Activated T-cell treated with anti-CD3 and anti-CD28 coated beads, Interleukin-2, amount 50 U/mL, for 24 hours (primary cell): ENCODE data around the gene IGFBP4.
A peak's percentile ranks its signal among the peaks of the same experiment; 100 is the strongest.

ENCODE experiments used
- DNase-seq: peaks from one replicate; pipeline ENCODE4 v3.0.0-alpha.2; 2020
- H3K27ac Mint-ChIP-seq: 2 replicates; pipeline ENCODE4 v1.8.0; 2020; ENCODE audit warnings: mild to moderate bottlenecking, mixed read lengths
- H3K27me3 Mint-ChIP-seq: 2 replicates; pipeline ENCODE4 v1.8.0; 2020; ENCODE audit warnings: mixed read lengths
- H3K36me3 Mint-ChIP-seq: 2 replicates; pipeline ENCODE4 v1.8.0; 2020; ENCODE audit warnings: low read depth, mixed read lengths
- H3K4me1 Mint-ChIP-seq: 2 replicates; pipeline ENCODE4 v1.8.0; 2020; ENCODE audit warnings: low read depth, mixed read lengths
- H3K4me3 Mint-ChIP-seq: 2 replicates; pipeline ENCODE4 v1.8.0; 2020; ENCODE audit warnings: mild to moderate bottlenecking, moderate library complexity, mixed read lengths
- H3K9me3 Mint-ChIP-seq: 2 replicates; pipeline ENCODE4 v1.8.0; 2020; ENCODE audit warnings: mixed read lengths

IGFBP4 gene

DNA sequence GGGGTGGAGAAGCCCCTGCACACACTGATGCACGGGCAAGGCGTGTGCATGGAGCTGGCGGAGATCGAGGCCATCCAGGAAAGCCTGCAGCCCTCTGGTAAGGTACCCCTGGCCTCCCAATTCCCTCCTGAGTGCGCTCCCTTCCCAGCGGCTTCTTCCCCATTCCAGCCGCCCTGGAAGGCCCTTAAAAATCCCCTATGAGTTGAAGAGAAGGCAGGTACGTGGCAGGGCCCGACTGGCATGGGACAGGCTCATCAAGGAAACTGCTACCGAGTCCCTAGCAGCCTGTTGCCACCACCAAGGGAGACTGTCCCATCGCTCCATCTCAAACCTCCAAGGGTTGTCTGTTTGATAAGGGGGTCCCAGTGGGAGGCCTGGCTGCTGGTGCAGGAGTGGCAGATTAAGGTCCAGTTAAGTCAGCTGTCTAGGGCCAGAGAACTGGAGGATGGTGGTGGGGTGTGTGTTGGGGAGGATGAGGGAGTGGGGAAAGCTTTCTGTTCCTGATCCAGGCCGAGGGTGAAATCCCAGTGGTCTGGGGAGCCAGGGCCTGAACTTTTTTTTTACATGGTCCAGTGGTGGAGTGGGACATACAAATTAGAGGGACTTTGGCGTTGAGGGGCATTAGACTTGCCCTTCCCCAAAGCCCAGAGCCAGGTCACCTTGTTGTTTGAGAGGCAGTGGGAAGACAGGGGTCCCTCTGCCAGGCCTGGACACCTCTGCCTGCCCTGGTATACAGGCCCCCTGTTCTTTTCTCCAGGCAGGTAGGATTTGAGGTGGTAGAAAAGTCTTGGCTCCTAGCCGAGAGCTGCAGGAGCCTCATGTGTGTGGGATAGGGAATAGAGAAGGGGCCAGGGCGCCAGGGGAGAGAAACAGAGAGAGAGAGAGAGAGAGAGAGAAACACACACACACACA, 994 bp downstream of the IGFBP4 start:
- H3K4me1 Mint-ChIP-seq: peaks cover 41% of the 10 kb centered on the region
- H3K36me3 Mint-ChIP-seq: no peaks in the 10 kb centered on the region
- H3K27ac Mint-ChIP-seq: peak overlapping the region; percentile 87

DNA sequence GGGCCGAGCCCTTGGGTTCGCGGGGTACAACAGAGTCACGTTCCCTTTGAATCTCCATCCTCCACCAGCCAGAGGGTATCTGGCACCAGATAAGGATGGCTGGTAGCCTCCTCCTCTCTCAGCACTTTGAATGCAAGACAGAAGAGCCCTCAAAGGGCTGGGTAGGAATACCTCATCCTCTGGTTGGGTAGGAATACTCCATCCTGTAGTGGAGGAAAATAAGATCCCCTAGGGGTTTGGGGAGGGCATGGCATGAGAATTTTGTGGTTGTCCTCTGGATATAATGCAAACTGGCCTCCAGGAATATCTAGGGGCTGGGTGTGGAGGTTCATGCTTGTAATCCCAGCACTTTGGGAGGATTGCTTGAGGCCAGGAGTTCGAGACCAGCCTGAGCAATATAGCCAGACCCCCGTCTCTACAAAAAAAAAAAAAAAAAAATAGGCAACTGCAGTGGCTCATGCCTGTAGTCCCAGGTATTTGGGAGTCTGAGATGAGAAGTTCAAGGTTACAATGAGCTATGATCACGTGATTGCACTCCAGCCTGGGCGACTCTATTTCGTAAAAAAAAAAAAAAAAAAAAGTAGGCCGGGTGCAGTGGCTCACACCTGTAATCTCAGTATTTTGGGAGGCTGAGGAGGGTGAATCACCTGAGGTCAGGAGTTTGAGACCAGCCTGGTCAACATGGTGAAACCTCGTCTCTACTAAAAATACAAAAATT, 2.7 kb downstream of the IGFBP4 start:
- no peak for DNase-seq
- Mint-ChIP-seq H3K9me3 (no peaks in the 10 kb centered on the region), H3K4me1 (peaks cover 41% of the 10 kb centered on the region), H3K36me3 (no peaks in the 10 kb centered on the region), H3K27ac (peak overlapping the region; percentile 87), H3K27me3 (peaks cover 4% of the 10 kb centered on the region), H3K4me3 (peak overlapping the region; percentile 63)

More for the DNA sequence above, 994 bp downstream of the IGFBP4 start:
- peaks cover 4% of the 10 kb centered on the region for H3K27me3 Mint-ChIP-seq
- no peaks in the 10 kb centered on the region for H3K9me3 Mint-ChIP-seq
- peak; percentile 62 for DNase-seq
- H3K4me3 Mint-ChIP-seq: peak overlapping the region; percentile 63

DNA sequence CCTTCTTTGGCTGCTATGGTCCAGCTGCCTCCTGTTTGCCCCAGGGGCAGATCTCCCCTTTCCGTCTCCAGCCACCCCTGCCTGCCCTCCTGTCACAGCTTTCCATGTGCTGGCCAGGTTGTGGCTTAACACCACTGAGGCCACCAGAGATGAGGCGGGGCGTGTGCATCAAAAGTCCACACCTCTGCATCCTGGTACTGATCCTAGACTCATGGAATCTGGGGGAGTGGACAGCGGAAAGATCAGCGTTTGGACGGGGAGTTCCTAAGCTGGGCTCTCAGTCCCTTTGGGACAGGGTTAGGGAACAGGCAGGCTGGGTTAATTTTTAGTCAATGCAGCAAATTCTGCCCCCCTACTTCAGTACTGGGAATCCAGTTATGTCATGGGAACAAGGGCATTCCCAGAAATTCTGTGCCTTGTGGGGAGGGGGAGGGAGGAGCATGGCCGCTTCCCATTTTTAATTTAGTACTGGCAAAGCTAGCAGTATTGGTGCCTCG, 3.9 kb downstream of the IGFBP4 start:
- H3K27ac Mint-ChIP-seq: no peak overlapping the region
- H3K4me1 Mint-ChIP-seq: peaks cover 45% of the 10 kb centered on the region
- H3K36me3 Mint-ChIP-seq: no peaks in the 10 kb centered on the region
- no peaks in the 10 kb centered on the region for H3K9me3 Mint-ChIP-seq
- H3K4me3 Mint-ChIP-seq: no peak overlapping the region
- DNase-seq: no peak
- H3K27me3 Mint-ChIP-seq: peaks cover 4% of the 10 kb centered on the region

DNA sequence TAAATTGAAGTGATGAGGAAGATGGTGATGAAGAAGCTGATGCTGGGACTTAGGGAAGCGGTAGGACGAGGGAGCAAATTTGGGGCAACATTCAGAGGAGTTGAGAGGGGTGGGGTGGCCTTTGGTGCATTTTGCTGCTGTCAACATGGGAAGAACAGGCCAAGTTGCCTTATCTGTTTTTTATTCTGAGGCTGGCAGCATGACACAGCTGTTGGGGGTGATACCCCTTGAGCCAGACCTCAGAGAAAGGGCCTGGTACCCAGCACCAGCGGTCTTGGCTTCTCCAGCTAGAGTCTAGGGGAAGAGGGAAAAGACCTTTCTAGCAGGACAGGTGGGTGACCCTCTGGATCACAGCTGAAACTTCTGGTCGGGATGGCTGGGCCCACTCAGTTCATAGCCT, 4.6 kb downstream of the IGFBP4 start:
- no peaks in the 10 kb centered on the region for H3K27me3 Mint-ChIP-seq

DNA sequence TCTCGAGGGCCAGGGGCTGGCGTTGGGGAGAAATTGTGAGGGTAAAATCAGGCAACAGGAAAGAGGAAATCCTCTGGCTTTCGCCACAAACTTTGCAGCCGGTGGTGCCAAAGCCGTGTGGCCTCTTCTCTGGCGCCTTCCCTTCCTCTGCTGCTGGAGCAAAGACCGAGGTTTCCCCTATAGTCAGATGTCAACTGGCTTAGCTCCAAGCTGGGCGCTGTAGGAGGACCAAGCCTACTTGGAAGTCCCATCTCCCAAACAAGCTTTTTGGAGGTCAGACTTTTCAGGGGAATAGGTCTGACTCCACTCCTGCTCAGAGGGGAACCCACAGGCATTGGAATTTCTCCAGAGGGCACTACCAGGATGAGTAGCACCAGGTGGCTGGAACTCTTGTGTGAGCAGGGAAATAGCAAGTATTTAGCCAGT, 5.0 kb downstream of the IGFBP4 start:
- DNase-seq: no peak
- no peaks in the 10 kb centered on the region for H3K27me3 Mint-ChIP-seq
- no peaks in the 10 kb centered on the region for H3K36me3 Mint-ChIP-seq
- H3K4me1 Mint-ChIP-seq: peaks cover 51% of the 10 kb centered on the region
- H3K27ac Mint-ChIP-seq: no peak overlapping the region
- H3K4me3 Mint-ChIP-seq: no peak overlapping the region
- no peaks in the 10 kb centered on the region for H3K9me3 Mint-ChIP-seq

More for the DNA sequence above, 4.6 kb downstream of the IGFBP4 start:
- Mint-ChIP-seq H3K4me3 (no peak overlapping the region), H3K9me3 (no peaks in the 10 kb centered on the region), H3K27ac (no peak overlapping the region), H3K36me3 (no peaks in the 10 kb centered on the region), H3K4me1 (peaks cover 48% of the 10 kb centered on the region)
- no peak for DNase-seq

DNA sequence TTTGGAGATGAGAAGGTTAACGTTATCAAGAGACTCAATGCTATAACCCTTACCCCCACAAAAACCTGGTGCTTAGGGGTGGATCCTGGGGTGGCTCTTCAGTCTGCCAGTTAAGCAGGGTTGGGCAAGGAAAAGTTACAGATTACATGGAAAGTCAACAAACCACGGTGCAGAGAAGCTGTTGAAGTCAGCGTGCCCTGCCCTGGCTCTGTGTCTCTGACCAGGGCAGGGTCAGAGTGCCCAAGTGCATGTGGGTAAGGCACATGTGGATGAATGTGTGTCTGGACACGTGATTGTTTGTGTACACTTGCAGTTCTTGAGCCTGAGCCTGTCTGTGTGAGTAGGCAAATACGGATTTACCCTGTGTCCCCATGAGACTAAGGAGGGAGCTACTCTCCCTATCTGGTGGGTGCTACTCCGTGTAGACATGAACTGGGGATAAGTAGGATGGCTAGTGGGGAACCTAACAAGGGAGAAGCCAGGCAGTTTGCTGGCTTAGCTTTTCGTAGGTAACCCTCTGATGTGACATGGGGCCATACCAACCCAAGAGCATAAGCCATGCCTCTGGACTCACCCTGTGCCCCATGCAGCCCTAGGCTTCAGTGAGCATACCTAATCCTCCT, 5.5 kb downstream of the IGFBP4 start:
- Mint-ChIP-seq H3K9me3 (no peaks in the 10 kb centered on the region), H3K36me3 (peaks cover 3% of the 10 kb centered on the region), H3K27me3 (no peaks in the 10 kb centered on the region), H3K4me1 (peaks cover 50% of the 10 kb centered on the region), H3K4me3 (no peak overlapping the region), H3K27ac (no peak overlapping the region)
- DNase-seq: no peak

DNA sequence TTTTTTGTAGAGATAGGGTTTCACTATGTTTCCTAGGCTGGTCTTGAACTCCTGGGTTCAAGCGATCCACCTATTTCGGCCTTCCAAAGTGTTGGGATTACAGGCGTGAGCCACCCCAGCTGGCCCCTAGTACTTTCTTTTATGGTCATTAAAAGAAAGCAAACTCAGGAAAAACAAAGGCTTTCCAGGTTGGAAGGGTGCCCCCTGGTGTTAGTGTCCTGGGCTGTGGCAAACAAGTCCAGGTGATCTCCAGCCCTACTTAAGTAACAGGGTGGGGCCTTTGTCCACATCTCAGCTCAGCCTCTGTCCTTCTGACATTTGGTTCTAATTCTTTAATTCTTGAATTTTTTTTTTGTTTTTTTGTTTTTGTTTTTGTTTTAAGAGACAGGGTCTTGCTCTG, 6.9 kb downstream of the IGFBP4 start:
- Mint-ChIP-seq H3K27me3 (no peaks in the 10 kb centered on the region), H3K9me3 (no peaks in the 10 kb centered on the region), H3K36me3 (peaks cover 6% of the 10 kb centered on the region), H3K4me3 (no peak overlapping the region), H3K4me1 (peaks cover 36% of the 10 kb centered on the region), H3K27ac (no peak overlapping the region)
- DNase-seq: peak; percentile 55

DNA sequence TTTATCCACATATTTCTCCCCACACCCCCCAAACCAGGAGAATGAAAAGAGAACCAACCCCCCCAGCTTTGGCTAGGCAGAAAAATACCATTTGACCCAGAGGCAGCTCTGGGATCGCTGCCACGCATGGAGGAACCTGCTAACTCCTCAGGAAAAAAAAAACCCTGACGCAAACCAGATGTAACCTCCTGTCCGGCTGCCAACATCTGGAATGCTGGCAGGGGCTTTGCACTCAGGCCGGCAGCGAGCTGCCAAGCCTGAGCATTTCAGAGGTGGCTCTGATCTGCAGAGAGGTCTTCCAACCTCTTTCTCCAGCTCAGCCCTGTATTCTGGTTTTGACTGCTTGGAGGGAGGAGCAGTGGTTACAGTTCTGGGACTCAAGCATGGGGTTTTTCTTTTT, 8.2 kb downstream of the IGFBP4 start:
- H3K4me3 Mint-ChIP-seq: no peak overlapping the region
- no peaks in the 10 kb centered on the region for H3K27me3 Mint-ChIP-seq
- H3K27ac Mint-ChIP-seq: no peak overlapping the region
- H3K4me1 Mint-ChIP-seq: peaks cover 30% of the 10 kb centered on the region
- H3K36me3 Mint-ChIP-seq: peaks cover 10% of the 10 kb centered on the region
- no peak for DNase-seq
- H3K9me3 Mint-ChIP-seq: no peaks in the 10 kb centered on the region

DNA sequence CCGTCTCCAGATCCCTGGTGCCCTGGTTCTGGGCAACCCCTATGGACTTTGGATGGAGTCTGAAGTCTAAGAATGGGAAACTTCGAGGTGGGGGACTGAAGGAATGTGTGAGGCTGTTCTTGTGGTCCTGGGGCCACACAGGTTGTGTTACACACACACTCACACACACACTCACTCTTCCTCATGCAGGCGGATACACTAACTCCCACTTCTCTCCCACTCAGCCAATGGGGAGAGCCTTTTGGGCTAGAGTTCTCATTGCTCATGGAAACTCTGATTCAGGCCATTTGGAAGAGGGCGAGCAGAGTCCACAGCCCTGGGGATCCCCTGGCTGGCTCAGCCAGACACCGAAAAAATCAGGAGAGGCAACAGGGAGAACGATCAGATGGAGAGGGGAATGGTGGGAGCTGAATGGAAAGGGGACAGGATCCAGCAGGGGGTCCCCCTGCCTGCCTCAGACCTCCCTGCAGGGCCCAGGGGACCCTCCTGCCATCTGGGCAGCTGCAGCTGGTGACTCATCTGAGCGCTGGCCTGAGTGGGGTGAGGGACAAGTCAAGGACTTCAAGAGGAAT, 9.1 kb downstream of the IGFBP4 start:
- peak overlapping the region; percentile 28 for H3K27ac Mint-ChIP-seq
- peaks cover 10% of the 10 kb centered on the region for H3K36me3 Mint-ChIP-seq
- H3K27me3 Mint-ChIP-seq: no peaks in the 10 kb centered on the region
- no peaks in the 10 kb centered on the region for H3K9me3 Mint-ChIP-seq
- H3K4me1 Mint-ChIP-seq: peaks cover 27% of the 10 kb centered on the region
- no peak for DNase-seq
- H3K4me3 Mint-ChIP-seq: no peak overlapping the region

DNA sequence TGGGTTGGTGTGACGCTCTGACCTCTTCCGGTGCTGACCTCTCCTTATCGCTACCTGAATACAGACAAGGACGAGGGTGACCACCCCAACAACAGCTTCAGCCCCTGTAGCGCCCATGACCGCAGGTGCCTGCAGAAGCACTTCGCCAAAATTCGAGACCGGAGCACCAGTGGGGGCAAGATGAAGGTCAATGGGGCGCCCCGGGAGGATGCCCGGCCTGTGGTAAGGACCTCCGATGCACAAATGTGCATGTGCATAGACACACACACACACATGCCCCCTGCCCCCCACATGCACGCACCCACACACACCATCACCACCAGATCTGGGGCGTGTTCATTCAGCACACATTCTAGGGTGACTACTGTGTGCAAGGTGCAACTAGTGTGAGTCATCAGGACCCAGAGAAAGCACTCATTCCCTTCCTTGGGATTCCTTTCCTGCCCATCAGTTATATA, 9.7 kb downstream of the IGFBP4 start:
- Mint-ChIP-seq H3K36me3 (peaks cover 10% of the 10 kb centered on the region), H3K4me1 (peaks cover 23% of the 10 kb centered on the region), H3K27ac (no peak overlapping the region)

DNA sequence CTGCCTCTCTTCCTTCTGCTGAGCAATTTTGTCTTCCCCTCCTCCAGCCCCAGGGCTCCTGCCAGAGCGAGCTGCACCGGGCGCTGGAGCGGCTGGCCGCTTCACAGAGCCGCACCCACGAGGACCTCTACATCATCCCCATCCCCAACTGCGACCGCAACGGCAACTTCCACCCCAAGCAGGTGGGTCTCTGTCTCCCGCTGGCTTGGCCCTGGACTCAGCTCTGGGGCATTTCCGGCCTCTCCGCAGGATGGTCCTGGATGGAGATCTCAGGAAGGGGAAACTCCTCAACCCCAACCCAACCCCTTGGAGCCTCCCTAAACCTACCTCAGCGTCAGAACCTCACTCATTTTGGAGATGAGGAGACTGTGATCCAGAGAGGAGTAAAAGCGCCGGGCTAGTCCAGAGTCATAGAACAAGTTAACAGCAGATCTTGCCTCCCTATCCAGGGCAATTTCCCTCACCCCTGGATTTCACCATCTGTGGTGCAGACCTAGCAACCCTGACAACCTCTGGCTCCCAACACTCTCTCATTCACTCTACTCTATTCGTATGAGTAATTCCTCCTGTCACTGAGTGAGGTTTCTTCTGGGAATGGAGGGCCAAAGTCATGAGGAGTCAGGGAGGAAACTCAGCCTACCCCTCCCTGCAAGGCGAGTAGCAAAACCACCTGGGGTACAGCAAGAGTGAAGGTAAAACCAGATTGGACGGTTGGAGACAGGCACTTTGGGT, 10.8 kb downstream of the IGFBP4 start:
- H3K4me3 Mint-ChIP-seq: no peak overlapping the region
- no peaks in the 10 kb centered on the region for H3K9me3 Mint-ChIP-seq
- H3K27me3 Mint-ChIP-seq: no peaks in the 10 kb centered on the region
- peaks cover 13% of the 10 kb centered on the region for H3K4me1 Mint-ChIP-seq
- no peak overlapping the region for H3K27ac Mint-ChIP-seq
- no peak for DNase-seq
- H3K36me3 Mint-ChIP-seq: peaks cover 10% of the 10 kb centered on the region

More for the DNA sequence above, 9.7 kb downstream of the IGFBP4 start:
- Mint-ChIP-seq H3K4me3 (no peak overlapping the region), H3K27me3 (no peaks in the 10 kb centered on the region), H3K9me3 (no peaks in the 10 kb centered on the region)
- DNase-seq: no peak

DNA sequence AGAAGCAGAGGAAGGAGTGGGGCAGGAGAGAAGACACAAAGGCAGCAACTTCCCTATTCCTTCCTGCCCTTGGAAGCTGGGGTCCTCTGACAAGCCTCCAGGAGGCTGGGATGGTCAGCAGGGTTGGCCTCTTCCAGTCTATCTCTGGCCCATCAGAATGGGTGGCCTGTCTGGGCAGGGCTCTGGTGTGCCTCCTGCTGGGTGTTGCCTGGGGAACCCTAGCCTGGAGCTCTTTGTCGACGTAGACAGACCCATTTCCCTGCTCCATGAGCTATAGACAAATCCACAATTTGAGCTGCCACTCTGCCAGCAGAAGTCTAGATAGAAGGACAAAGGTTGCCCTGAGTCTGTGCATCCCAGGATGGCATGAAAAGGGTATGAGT, 11.4 kb downstream of the IGFBP4 start:
- no peaks in the 10 kb centered on the region for H3K27me3 Mint-ChIP-seq
- no peak overlapping the region for H3K27ac Mint-ChIP-seq
- H3K4me1 Mint-ChIP-seq: peaks cover 13% of the 10 kb centered on the region
- DNase-seq: no peak
- peaks cover 10% of the 10 kb centered on the region for H3K36me3 Mint-ChIP-seq
- H3K9me3 Mint-ChIP-seq: no peaks in the 10 kb centered on the region
- no peak overlapping the region for H3K4me3 Mint-ChIP-seq

DNA sequence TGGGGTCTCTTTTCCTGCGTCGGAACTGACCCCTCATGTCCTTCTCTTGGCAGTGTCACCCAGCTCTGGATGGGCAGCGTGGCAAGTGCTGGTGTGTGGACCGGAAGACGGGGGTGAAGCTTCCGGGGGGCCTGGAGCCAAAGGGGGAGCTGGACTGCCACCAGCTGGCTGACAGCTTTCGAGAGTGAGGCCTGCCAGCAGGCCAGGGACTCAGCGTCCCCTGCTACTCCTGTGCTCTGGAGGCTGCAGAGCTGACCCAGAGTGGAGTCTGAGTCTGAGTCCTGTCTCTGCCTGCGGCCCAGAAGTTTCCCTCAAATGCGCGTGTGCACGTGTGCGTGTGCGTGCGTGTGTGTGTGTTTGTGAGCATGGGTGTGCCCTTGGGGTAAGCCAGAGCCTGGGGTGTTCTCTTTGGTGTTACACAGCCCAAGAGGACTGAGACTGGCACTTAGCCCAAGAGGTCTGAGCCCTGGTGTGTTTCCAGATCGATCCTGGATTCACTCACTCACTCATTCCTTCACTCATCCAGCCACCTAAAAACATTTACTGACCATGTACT, 13.2 kb downstream of the IGFBP4 start:
- Mint-ChIP-seq H3K36me3 (peaks cover 10% of the 10 kb centered on the region), H3K4me3 (no peak overlapping the region), H3K4me1 (peaks cover 13% of the 10 kb centered on the region), H3K27ac (no peak overlapping the region), H3K27me3 (no peaks in the 10 kb centered on the region), H3K9me3 (no peaks in the 10 kb centered on the region)
- DNase-seq: no peak
